CD4-positive, alpha-beta T cell (primary cell): ENCODE measurements around the gene GDPD5. TPM values are rescaled to one million over a fixed set of nuclear protein-coding genes. Genes with fewer than 3 reads are reported as not detected.

Source experiments
- ATAC-seq: fragments of 200-7000 bp; cut with Tn5 transposase; one replicate; pipeline ENCODE4 v1.10.0; 2022; ENCODE audit warnings: mild to moderate bottlenecking; ENCODE audit not compliant: poor library complexity
- CTCF ChIA-PET: fragments of 350-600 bp; sonication (Branson Sonifier 250); formaldehyde crosslinking; loops from one replicate; lab custom pipeline; 2021; ENCODE audit warnings: antibody characterized with exemption, inconsistent platforms; lab: Charles Lee
- POLR2A ChIA-PET: fragments of 350-600 bp; sonication (Branson Sonifier 250); formaldehyde crosslinking; loops from one replicate; lab custom pipeline; 2021; ENCODE audit warnings: antibody characterized with exemption, inconsistent platforms; lab: Charles Lee
- DNase-seq, 14 experiments: peaks; one replicate each; pipeline ENCODE4 v3.0.0-alpha.2; 2013 to 2020; ENCODE audit warnings: mixed read lengths in 2 of 14
- H3K27ac ChIP-seq, 2 donors: one replicate each; pipeline versions ENCODE4 v1.5.1 to v1.7.0; 2013; ENCODE audit warnings: low read length in 2 of 2, low read depth in 1 of 2, mild to moderate bottlenecking in 1 of 2
- H3K27me3 ChIP-seq, 2 experiments: 1 replicate in 1 of 2; 2 replicates in 1 of 2; pipeline versions ENCODE4 v1.6.1 to v1.7.0; 2013; ENCODE audit warnings: low read length in 2 of 2, control low read depth in 1 of 2, mild to moderate bottlenecking in 1 of 2, moderate library complexity in 1 of 2; ENCODE audit not compliant: insufficient read depth in 2 of 2, control insufficient read depth in 1 of 2
- H3K36me3 ChIP-seq: one replicate; pipeline ENCODE4 v1.6.1; 2013; ENCODE audit warnings: low read length, control low read depth; ENCODE audit not compliant: insufficient read depth
- H3K4me1 ChIP-seq: one replicate; pipeline ENCODE4 v1.6.1; 2013; ENCODE audit warnings: low read length, control low read depth; ENCODE audit not compliant: insufficient read depth
- H3K4me3 ChIP-seq: one replicate; pipeline ENCODE4 v1.5.1; 2013; ENCODE audit warnings: mild to moderate bottlenecking, low read length, moderate library complexity
- H3K9me3 ChIP-seq, 2 experiments: 1 replicate in 1 of 2; 2 replicates in 1 of 2; pipeline versions ENCODE4 v1.6.1 to v1.7.0; 2013; ENCODE audit warnings: low read length in 2 of 2, mild to moderate bottlenecking in 2 of 2, control low read depth in 1 of 2, moderate library complexity in 1 of 2; ENCODE audit not compliant: control insufficient read depth in 1 of 2, insufficient read depth in 1 of 2
- H3K27ac Mint-ChIP-seq: one replicate; pipeline ENCODE4 v1.8.0; 2020; ENCODE audit warnings: mixed read lengths
- H3K27me3 Mint-ChIP-seq: one replicate; pipeline ENCODE4 v1.8.0; 2021; ENCODE audit warnings: mixed read lengths
- H3K36me3 Mint-ChIP-seq: one replicate; pipeline ENCODE4 v1.8.0; 2021; ENCODE audit warnings: low read depth, mixed read lengths
- H3K4me1 Mint-ChIP-seq: one replicate; pipeline ENCODE4 v1.8.0; 2021; ENCODE audit warnings: low read depth, mixed read lengths
- H3K4me3 Mint-ChIP-seq: one replicate; pipeline ENCODE4 v1.8.0; 2020; ENCODE audit warnings: mild to moderate bottlenecking, mixed read lengths
- H3K9me3 Mint-ChIP-seq: one replicate; pipeline ENCODE4 v1.8.0; 2020; ENCODE audit warnings: mixed read lengths
- intact Hi-C, 2 experiments: fragments of 100-400 bp; cut with DNase I in 1 of 2; cut with micrococcal nuclease in 1 of 2; formaldehyde crosslinking; loops; one replicate each; pipeline versions ENCODE4 v1.15.1 to v1.9.0; 2023 to 2025; cut with DNase I, micrococcal nuclease
- total RNA-seq, 174 experiments: library from RNA in 2 of 174; stranded (reverse) in 2 of 174; gene quantifications; one replicate each; pipeline ENCODE4 v1.2.3 and lab custom pipeline; 2021 to 2026
- TF ChIP-seq, protein P1 (sequence below): fragments of 200-600 bp; IDR thresholded peaks from one replicate; pipeline ENCODE4 v1.8.0; 2022; ENCODE audit warnings: antibody characterized with exemption, mild to moderate bottlenecking

Gene GDPD5
- total RNA-seq, 2 experiments from 2014 or later, result 91.6 to 101 TPM

GRCh38 chr11:75447415-75447814 is 78.3 kb downstream of the GDPD5 start:
- DNase-seq (no peak), ATAC-seq (no peak)
- Histone ChIP-seq H3K4me1 (peaks cover 4% of the 10 kb centered on the region), H3K9me3 (peaks cover 0 to 7% of the 10 kb centered on the region in 2 experiments), H3K4me3 (no peak overlapping the region), H3K27me3 (no peaks in the 10 kb centered on the region), H3K36me3 (peaks cover 4% of the 10 kb centered on the region), H3K27ac (no peak overlapping the region)
- Mint-ChIP-seq H3K9me3 (no peaks in the 10 kb centered on the region), H3K27me3 (no peaks in the 10 kb centered on the region), H3K4me1 (no peaks in the 10 kb centered on the region), H3K36me3 (peaks cover 4% of the 10 kb centered on the region), H3K27ac (no peak overlapping the region), H3K4me3 (no peak overlapping the region)
- POLR2A ChIA-PET, result no interaction called here
- intact Hi-C loops, result loop anchor here in 1 of 2 experiments (5.0 kb wide), 1 partner anchor 130 kb away; no protein-coding TSS in a partner anchor
- TF ChIP-seq, protein P1, sequence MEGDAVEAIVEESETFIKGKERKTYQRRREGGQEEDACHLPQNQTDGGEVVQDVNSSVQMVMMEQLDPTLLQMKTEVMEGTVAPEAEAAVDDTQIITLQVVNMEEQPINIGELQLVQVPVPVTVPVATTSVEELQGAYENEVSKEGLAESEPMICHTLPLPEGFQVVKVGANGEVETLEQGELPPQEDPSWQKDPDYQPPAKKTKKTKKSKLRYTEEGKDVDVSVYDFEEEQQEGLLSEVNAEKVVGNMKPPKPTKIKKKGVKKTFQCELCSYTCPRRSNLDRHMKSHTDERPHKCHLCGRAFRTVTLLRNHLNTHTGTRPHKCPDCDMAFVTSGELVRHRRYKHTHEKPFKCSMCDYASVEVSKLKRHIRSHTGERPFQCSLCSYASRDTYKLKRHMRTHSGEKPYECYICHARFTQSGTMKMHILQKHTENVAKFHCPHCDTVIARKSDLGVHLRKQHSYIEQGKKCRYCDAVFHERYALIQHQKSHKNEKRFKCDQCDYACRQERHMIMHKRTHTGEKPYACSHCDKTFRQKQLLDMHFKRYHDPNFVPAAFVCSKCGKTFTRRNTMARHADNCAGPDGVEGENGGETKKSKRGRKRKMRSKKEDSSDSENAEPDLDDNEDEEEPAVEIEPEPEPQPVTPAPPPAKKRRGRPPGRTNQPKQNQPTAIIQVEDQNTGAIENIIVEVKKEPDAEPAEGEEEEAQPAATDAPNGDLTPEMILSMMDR, result no peak
- CTCF ChIA-PET, result interaction anchor here (4.2 kb wide), 1 partner anchor 85 kb away, joined by 25 read pairs; no protein-coding TSS in a partner anchor

DNA sequence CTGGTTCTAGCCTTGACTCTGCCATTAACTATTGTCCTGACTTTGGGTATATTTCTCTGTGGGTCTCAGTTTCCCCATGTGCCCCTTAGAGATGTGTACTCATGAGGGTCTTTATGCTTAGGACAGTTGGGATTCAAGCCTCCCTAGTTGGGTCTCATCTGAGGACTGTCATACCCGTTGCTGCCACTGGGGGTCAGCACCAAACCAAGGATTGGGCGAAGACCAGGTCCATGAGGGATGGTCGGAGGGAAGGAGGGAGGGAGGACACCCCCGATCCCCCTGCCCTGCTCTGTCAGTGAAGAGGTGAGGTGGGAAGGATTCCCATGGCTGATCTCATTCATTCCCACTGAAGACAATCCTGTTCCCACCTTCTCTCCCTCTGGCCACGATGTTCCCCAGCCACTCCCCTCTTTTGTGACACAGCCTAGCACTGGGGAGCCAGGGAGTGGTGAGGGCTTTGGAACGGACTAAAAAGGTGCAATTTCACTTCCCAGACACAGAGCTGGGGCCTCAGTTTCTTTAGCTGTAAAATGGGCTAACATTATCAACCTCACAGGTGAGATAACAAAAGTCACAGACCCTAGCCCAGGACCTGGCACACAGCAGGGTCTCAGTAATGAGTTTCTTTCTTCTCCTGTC is 80.3 kb downstream of the GDPD5 start:
- CTCF ChIA-PET, result interaction anchor here (4.2 kb wide), 1 partner anchor 87 kb away, joined by 25 read pairs; no protein-coding TSS in a partner anchor
- Mint-ChIP-seq H3K36me3 (no peaks in the 10 kb centered on the region), H3K4me3 (no peak overlapping the region), H3K27me3 (no peaks in the 10 kb centered on the region), H3K9me3 (no peaks in the 10 kb centered on the region), H3K27ac (no peak overlapping the region), H3K4me1 (no peaks in the 10 kb centered on the region)
- intact Hi-C loops, result loop anchor here (1.0 to 5.0 kb wide), 4 partner anchors 56 to 132 kb away; no protein-coding TSS in a partner anchor
- H3K27ac ChIP-seq, result no peak overlapping the region
- H3K27me3 ChIP-seq, result no peaks in the 10 kb centered on the region
- no peaks in the 10 kb centered on the region for H3K9me3 ChIP-seq
- peaks cover 4% of the 10 kb centered on the region for H3K4me1 ChIP-seq
- no peak overlapping the region for H3K4me3 ChIP-seq
- no peaks in the 10 kb centered on the region for H3K36me3 ChIP-seq
- POLR2A ChIA-PET, result interaction anchor here (1.0 to 2.3 kb wide), 3 partner anchors 80 to 88 kb away, joined by 3 to 6 read pairs (median 6); partner anchors contain the start of gene GDPD5
- DNase-seq (peak; percentile 58 to 85 (median 68)), ATAC-seq (peak; percentile 94)
- TF ChIP-seq, protein P1, result peak; percentile 96

DNA sequence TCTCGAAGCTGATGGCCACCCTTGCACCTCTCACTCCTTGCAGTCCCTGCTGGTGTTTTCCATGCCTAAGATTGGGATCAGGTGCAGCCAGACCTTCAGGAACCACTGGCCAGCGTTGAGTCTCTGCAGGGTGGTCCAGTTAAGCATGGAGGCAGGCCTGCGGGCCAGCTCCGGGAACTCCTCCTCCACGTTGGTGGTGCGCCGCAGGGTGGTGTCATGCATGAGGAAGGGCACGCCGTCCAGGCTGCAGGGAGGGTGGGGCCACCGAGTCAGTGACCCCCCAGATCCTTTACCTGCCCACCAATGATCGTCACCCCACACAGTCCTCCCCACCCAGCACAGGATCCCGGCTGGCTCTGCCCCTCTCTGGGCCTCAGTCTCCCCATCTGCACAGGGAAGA is 82.7 kb downstream of the GDPD5 start:
- Mint-ChIP-seq H3K36me3 (no peaks in the 10 kb centered on the region), H3K9me3 (no peaks in the 10 kb centered on the region), H3K27ac (no peak overlapping the region), H3K27me3 (no peaks in the 10 kb centered on the region), H3K4me3 (no peak overlapping the region), H3K4me1 (no peaks in the 10 kb centered on the region)
- Histone ChIP-seq H3K27ac (no peak overlapping the region), H3K4me1 (peaks cover 4% of the 10 kb centered on the region), H3K9me3 (no peaks in the 10 kb centered on the region), H3K36me3 (peaks cover 5% of the 10 kb centered on the region), H3K27me3 (no peaks in the 10 kb centered on the region), H3K4me3 (no peak overlapping the region)
- no peak for DNase-seq
- TF ChIP-seq, protein P1, result no peak
- no peak for ATAC-seq
- ChIA-PET POLR2A (no interaction called here), CTCF (interaction anchor here (4.2 kb wide), 1 partner anchor 89 kb away, joined by 25 read pairs; no protein-coding TSS in a partner anchor)
- intact Hi-C loops, result no loop called here
